Mesothelial cell of epicardium (in vitro differentiated cells): Measurements from ENCODE around the gene NCAM2. TPM values are rescaled to one million over a fixed set of nuclear protein-coding genes. Genes with fewer than 3 reads are reported as not detected.

Source experiments
- DNase-seq, 2 experiments: peaks; one replicate each; pipeline ENCODE4 v3.0.0; 2021; ENCODE audit warnings: low spot score in 2 of 2; ENCODE audit not compliant: unreplicated experiment in 2 of 2
- H3K27ac Mint-ChIP-seq: 2 replicates; pipeline ENCODE4 v1.8.0; 2021; ENCODE audit warnings: mixed read lengths
- H3K27me3 Mint-ChIP-seq: 2 replicates; pipeline ENCODE4 v1.8.0; 2021; ENCODE audit warnings: low read depth, mixed read lengths
- H3K36me3 Mint-ChIP-seq: 2 replicates; pipeline ENCODE4 v1.8.0; 2021; ENCODE audit warnings: mixed read lengths
- H3K4me1 Mint-ChIP-seq: 2 replicates; pipeline ENCODE4 v1.8.0; 2021; ENCODE audit warnings: mixed read lengths
- H3K4me3 Mint-ChIP-seq: 2 replicates; pipeline ENCODE4 v1.8.0; 2021; ENCODE audit warnings: mild to moderate bottlenecking, moderate library complexity, mixed read lengths
- H3K9me3 Mint-ChIP-seq: 2 replicates; pipeline ENCODE4 v1.8.0; 2021; ENCODE audit warnings: mixed read lengths
- total RNA-seq: library from RNA; stranded (reverse); gene quantifications from 3 replicates; pipeline ENCODE4 v1.2.1, GENCODE V29; 2021
- TF ChIP-seq, protein P1 (sequence below): fragments of 200-600 bp; sonication (generic); IDR thresholded peaks from one replicate; pipeline ENCODE4 v1.5.0; 2021; ENCODE audit warnings: antibody characterized with exemption; ENCODE audit not compliant: unreplicated experiment

The NCAM2 gene
- total RNA-seq, 1 donor from 2014 or later = 34.0 TPM

DNA sequence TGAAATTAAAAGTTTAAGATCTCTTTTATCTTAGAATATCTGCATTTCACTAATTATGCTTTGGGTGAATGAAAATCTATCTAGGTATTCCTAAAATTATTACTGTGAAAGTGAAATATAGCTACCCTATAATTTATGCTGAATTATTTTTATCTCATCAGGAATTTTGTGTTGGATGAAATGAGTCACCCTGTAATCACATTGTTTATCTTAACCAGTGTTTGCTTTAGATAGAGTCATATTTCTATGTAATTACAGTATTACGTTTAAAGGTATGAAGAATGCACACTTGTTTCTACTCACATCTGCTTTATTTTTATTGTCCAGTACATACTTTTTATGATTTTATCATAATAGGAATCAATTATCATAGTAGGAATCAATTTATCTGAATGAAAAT, 249.2 kb downstream of the NCAM2 start:
- no peak overlapping the region for H3K4me3 Mint-ChIP-seq
- H3K36me3 Mint-ChIP-seq = no peaks in the 10 kb centered on the region
- TF ChIP-seq, protein P1, sequence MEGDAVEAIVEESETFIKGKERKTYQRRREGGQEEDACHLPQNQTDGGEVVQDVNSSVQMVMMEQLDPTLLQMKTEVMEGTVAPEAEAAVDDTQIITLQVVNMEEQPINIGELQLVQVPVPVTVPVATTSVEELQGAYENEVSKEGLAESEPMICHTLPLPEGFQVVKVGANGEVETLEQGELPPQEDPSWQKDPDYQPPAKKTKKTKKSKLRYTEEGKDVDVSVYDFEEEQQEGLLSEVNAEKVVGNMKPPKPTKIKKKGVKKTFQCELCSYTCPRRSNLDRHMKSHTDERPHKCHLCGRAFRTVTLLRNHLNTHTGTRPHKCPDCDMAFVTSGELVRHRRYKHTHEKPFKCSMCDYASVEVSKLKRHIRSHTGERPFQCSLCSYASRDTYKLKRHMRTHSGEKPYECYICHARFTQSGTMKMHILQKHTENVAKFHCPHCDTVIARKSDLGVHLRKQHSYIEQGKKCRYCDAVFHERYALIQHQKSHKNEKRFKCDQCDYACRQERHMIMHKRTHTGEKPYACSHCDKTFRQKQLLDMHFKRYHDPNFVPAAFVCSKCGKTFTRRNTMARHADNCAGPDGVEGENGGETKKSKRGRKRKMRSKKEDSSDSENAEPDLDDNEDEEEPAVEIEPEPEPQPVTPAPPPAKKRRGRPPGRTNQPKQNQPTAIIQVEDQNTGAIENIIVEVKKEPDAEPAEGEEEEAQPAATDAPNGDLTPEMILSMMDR = no peak
- H3K27ac Mint-ChIP-seq = no peak overlapping the region
- no peaks in the 10 kb centered on the region for H3K4me1 Mint-ChIP-seq
- H3K9me3 Mint-ChIP-seq = peaks cover 8% of the 10 kb centered on the region
- no peak for DNase-seq
- no peaks in the 10 kb centered on the region for H3K27me3 Mint-ChIP-seq

DNA sequence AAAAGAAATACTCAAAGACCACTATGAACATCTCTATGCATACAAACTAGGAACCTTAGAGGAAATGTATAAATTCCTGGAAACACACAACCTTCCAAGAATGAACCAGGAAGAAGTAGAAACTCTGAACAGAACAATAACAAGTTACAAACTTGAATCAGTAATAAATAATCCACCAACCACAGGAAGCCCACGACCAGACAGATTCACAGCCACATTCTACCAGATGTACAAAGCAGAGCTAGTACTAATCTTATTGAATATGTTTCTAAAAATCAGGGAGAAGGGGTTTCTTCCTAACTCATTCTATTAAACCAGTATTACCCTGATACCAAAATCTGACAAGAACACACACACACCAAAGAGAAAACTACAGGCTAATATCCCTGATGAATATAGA, 263.8 kb downstream of the NCAM2 start:
- Mint-ChIP-seq H3K4me3 (no peak overlapping the region), H3K4me1 (no peaks in the 10 kb centered on the region), H3K9me3 (peaks cover 22% of the 10 kb centered on the region), H3K27me3 (no peaks in the 10 kb centered on the region), H3K36me3 (peaks cover 5% of the 10 kb centered on the region), H3K27ac (no peak overlapping the region)
- DNase-seq = no peak
- TF ChIP-seq, protein P1 = no peak

DNA sequence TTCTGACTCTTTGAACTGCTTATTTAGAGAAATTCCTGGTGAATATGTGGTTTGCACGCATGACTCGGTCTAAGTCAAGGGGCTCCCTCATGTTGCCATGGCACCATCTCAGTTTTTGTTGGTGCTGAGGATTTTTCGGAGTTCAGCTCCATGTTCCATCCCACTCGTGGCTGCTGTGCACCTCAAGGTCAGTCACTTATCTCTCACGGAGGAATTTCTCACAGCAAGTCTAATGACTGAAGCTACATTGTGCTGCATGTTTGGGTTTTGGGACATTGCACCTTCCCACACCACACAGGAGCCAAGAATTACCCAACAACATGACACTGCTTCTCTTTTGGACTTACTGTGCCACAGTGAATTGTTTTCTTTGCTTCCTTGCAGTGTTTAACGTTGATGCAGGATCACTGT, 269.9 kb downstream of the NCAM2 start:
- no peak for DNase-seq
- no peak overlapping the region for H3K4me3 Mint-ChIP-seq
- no peaks in the 10 kb centered on the region for H3K27me3 Mint-ChIP-seq
- TF ChIP-seq, protein P1 = no peak
- H3K9me3 Mint-ChIP-seq = no peaks in the 10 kb centered on the region
- peaks cover 10% of the 10 kb centered on the region for H3K4me1 Mint-ChIP-seq
- no peak overlapping the region for H3K27ac Mint-ChIP-seq
- H3K36me3 Mint-ChIP-seq = no peaks in the 10 kb centered on the region

DNA sequence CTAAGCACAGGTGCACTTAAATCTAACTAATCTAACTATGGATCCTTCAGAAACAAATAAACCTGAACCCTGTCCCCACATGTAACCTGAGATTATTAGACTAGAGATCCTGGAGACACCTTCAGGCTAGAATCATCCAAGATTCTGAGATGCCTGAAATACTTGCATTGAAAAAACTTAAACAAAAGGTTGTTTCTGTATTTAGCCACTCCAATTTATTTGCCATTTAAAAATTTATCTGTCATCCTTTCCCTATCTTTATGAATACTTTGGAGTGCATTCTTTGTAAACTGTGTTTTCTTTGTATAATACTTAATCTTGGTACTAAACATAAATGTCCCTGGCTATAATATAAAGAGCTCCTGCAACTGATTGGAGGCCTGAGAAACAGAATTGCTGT, 270.7 kb downstream of the NCAM2 start:
- TF ChIP-seq, protein P1 = no peak
- no peaks in the 10 kb centered on the region for H3K36me3 Mint-ChIP-seq
- H3K4me3 Mint-ChIP-seq = no peak overlapping the region
- peaks cover 10% of the 10 kb centered on the region for H3K4me1 Mint-ChIP-seq
- no peaks in the 10 kb centered on the region for H3K9me3 Mint-ChIP-seq
- DNase-seq = no peak
- H3K27me3 Mint-ChIP-seq = no peaks in the 10 kb centered on the region
- no peak overlapping the region for H3K27ac Mint-ChIP-seq

DNA sequence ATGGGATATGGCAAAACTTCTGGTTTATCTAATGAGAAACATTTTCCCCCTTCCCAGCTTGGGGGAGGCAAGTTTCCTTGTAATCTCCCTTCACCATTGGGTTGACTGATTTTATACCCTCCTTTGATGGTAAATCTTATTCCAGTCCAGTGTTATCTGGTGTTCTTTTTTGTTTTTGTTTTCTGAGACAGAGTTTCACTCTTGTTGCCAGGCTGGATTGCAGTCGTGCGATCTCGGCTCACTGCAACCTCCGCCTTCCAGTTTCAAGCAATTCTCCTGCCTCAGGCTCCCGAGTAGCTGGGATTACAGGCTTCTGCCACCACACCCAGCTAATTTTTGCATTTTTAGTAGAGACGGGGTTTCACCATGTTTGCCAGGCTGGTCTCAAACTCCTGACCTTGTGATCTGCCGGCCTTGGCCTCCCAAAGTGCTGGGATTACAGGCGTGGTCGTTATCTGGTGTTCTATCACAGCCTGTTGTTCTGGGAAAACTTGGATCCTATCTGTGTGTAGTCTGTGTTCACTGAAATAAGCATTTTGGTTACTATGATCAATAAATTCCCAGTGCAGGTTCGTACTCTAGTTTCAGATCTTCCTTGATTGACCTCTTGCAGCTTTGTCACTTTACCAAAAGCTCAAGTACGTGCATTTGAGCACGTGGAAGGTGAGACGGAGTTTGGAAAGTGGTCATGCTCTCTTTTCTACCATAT, 281.1 kb downstream of the NCAM2 start:
- Mint-ChIP-seq H3K27me3 (no peaks in the 10 kb centered on the region), H3K4me1 (no peaks in the 10 kb centered on the region), H3K36me3 (no peaks in the 10 kb centered on the region), H3K27ac (no peak overlapping the region), H3K9me3 (no peaks in the 10 kb centered on the region), H3K4me3 (no peak overlapping the region)
- DNase-seq = no peak
- TF ChIP-seq, protein P1 = no peak
